Measurements from ENCODE around the gene ZNF467.

The ZNF467 gene

GRCh38 chr7:149780056-149780455 lies 6.7 kb upstream of the ZNF467 start:
- no peak for TF ChIP-seq CTCF (IDR thresholded peaks at IDR 0.05; ENCODE audit: control extremely low read depth, extremely low read depth, low read depth, missing control alignments)
- ChIA-PET POLR2A (no interaction called here), CTCF (interaction anchor here (0.8 to 1.5 kb wide), 4 partner anchors 10 to 38 kb away, joined by 3 to 5 read pairs (median 3); no protein-coding TSS in a partner anchor)
- DNase-seq (ENCODE audit: extremely low spot score) = no peak

DNA sequence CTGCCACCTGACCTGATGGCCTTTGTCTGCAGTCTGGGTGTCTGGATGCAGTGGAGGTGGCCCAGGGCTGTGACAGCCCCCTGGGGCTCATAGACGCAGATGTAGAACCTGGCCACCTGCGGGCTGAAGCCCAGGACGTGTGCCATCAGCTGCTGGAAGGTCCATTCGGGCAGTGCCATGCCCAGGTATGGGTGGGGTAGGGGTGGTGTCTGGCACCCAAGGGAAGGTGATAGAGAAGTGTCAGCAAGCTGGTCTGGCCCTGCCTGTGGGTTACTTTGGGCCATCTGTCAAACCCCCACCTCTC lies 6.1 kb upstream of the ZNF467 start:
- no peak for TF ChIP-seq CTCF (IDR thresholded peaks at IDR 0.05; ENCODE audit: control extremely low read depth, extremely low read depth, low read depth, missing control alignments)
- ChIA-PET CTCF (interaction anchor here (0.8 to 1.1 kb wide), 2 partner anchors 11 to 21 kb away, joined by 3 read pairs; no protein-coding TSS in a partner anchor), POLR2A (no interaction called here)
- DNase-seq (ENCODE audit: extremely low spot score) = no peak

- no peak for TF ChIP-seq CTCF (IDR thresholded peaks at IDR 0.05; ENCODE audit: control extremely low read depth, extremely low read depth, low read depth, missing control alignments)
- POLR2A ChIA-PET = no interaction called here
- CTCF ChIA-PET = interaction anchor here (1.1 kb wide), 1 partner anchor 21 kb away, joined by 3 read pairs; no protein-coding TSS in a partner anchor
- DNase-seq (ENCODE audit: extremely low spot score) = no peak
Observed at GRCh38 chr7:149778696-149779501, 5.5 kb upstream of the ZNF467 start.

DNA sequence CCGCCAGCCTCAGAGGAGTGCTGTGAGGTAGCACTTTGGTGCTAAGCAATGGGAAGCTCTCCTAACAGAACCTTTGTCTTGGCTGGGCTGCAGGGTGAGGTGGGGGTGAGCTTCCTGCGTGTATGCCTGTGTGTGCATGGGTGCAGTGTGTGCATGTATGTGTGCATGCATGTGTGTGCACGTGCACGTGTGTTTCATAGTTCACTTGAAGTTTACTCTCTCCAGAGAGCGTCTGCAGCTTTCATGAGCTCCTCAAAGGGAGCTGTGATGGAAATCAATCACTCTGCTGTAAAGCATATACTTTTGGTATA lies 4.9 kb upstream of the ZNF467 start:
- no peak for DNase-seq (ENCODE audit: extremely low spot score)
- ChIA-PET CTCF (interaction anchor here (0.9 kb wide), 1 partner anchor 21 kb away, joined by 3 read pairs; no protein-coding TSS in a partner anchor), POLR2A (no interaction called here)
- no peak for TF ChIP-seq CTCF (IDR thresholded peaks at IDR 0.05; ENCODE audit: control extremely low read depth, extremely low read depth, low read depth, missing control alignments)

GRCh38 chr7:149777551-149778326 lies 4.4 kb upstream of the ZNF467 start:
- TF ChIP-seq CTCF (IDR thresholded peaks at IDR 0.05; ENCODE audit: control extremely low read depth, extremely low read depth, low read depth, missing control alignments) = no peak
- CTCF ChIA-PET = interaction anchor here (0.9 to 1.0 kb wide), 2 partner anchors 22 to 36 kb away, joined by 3 read pairs; no protein-coding TSS in a partner anchor
- POLR2A ChIA-PET = no interaction called here
- no peak for DNase-seq (ENCODE audit: extremely low spot score)

- ChIA-PET POLR2A (no interaction called here), CTCF (interaction anchor here (1.0 kb wide), 1 partner anchor 35 kb away, joined by 3 read pairs; no protein-coding TSS in a partner anchor)
- DNase-seq (ENCODE audit: extremely low spot score) = no peak
- TF ChIP-seq CTCF (IDR thresholded peaks at IDR 0.05; ENCODE audit: control extremely low read depth, extremely low read depth, low read depth, missing control alignments) = no peak
Observed at GRCh38 chr7:149776848-149777407, 3.5 kb upstream of the ZNF467 start.
